Upper lobe of left lung (tissue), 4 donors: Measurements from ENCODE around the gene SUN1.

Experiments used
- CTCF ChIP-seq, 6 experiments: fragments of 450-650 bp in 4 of 6; fragments of 200-600 bp in 2 of 6; sonication (generic) in 2 of 6; IDR thresholded peaks; one replicate each; pipeline ENCODE4 v1.5.1; 2016 to 2019; ENCODE audit warnings: antibody characterized with exemption in 6 of 6
- EP300 ChIP-seq, 4 donors: sonication (generic); formaldehyde crosslinking; IDR thresholded peaks; one replicate each; pipeline ENCODE4 v1.5.1; 2017; ENCODE audit warnings: antibody characterized with exemption in 4 of 4, control low read depth in 2 of 4

- TF ChIP-seq CTCF (IDR thresholded peaks at IDR 0.05) (no peak), EP300 (IDR thresholded peaks at IDR 0.05) (no peak)
Observed at GRCh38 chr7:791519-791918, 40.8 kb upstream of the SUN1 start.
